G401 (cell line): ENCODE results near the gene TH. TPM values are rescaled to one million over a fixed set of nuclear protein-coding genes. Genes with fewer than 3 reads are reported as not detected.

Source experiments
- DNase-seq: peaks from one replicate; pipeline ENCODE4 v3.0.0-alpha.2; 2015; ENCODE audit warnings: low spot score
- in situ Hi-C: cut with HindIII; loops from 2 replicates; pipeline ENCODE4 v1.10.0; 2016; ENCODE audit warnings: low sequenced_read_pairs, mixed read lengths
- total RNA-seq: library from RNA; depleted of rRNA; stranded (reverse); fragments of >200 nt; shearing (Covaris generic); gene quantifications from 2 replicates; pipeline ENCODE4 v1.2.3, GENCODE V29; 2014

Gene TH
- total RNA-seq, 1 experiment from 2014 or later = not detected

GRCh38 chr11:2151500-2152257 is 19.9 kb downstream of the TH start:
- DNase-seq = peak; percentile 84
- in situ Hi-C loops = loop anchor here (5.0 kb wide), 1 partner anchor 74 kb away; no protein-coding TSS in a partner anchor

DNA sequence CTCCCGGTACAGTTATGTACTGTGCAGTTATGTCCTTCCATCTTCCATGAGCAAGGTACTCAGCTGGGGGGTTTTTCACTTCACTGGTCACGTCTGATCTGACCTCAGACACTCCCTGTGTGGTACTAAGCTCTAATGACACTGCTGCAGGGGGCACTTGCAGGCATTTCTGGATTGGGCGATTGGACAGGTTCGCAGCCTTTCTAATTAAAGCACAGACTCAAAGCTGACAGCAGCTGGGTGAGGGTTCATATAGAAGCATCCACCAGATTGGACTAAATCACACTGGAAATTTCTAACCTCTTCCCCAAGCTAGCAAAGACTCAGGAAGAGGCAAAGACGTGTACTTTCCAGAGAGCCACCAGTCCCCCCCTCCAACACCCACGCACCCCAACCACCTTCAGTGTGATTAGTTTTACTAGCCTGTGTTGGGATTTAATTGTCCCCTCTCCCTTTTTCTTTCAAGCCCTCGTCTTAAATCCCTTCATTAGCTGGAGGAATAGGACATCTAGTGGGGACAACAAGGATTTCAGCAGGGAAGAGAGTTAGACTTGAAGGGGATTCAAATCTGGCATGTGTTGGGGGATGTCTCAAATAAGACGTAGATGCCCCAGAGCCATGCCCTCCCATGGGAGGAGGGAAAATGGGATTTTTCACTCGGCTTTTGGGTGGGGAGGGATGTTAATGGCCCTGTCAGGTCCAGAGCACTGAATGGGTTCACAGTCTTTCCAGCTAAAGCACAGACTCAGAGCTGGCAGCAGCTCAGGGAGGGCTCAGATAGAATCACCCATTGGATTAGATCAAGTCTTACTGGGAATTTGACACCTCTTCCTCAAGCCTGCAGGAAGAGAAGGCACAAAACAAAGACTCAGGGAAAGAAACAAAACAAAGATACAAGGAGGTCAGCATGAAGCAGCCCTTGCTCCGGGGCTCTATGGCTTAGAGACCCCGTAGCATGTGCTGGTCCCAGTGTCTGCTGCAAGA is 21.5 kb downstream of the TH start:
- in situ Hi-C loops = loop anchor here (5.0 kb wide), 1 partner anchor 73 kb away; no protein-coding TSS in a partner anchor
- DNase-seq = peak; percentile 15

DNA sequence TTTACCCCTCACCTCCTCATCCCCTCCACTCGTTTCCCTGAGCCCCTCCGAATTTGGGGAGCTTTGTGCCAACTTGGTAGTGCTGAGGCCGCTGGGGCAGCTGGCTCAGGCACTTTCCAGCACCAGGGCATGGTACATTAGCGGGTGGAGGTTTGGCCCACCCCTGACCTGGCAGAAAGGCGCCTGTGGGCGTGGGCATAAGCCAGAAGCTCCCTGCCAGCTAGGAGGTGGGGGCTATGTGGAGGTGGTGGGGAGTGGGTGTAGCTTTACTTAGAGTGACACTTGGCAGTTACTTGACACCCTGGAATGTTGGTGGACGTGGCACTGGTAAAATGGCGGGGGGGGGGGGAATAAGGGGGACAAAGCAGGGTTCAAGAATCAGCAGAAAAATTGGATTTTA is 22.2 kb downstream of the TH start:
- in situ Hi-C loops = no loop called here
- no peak for DNase-seq

DNA sequence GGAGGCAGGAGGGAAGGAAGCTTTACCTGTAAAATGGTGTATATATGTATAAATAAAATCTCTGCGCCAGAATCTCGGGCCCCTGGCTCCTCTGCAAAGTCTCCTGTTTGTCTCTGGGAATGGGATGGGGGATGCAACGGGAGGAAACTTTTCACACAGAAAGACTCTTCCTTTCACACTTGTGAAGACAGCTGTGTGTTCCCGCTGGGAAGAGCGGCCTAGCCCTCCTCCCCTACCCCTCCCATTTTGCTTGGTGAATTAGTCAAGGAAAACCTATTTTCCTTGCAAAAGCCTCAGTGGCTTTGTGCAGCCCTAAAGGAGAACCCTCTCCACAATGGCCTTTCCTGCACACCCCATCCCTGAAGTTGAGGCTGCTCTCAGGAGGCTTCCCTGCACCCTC is 23.0 kb downstream of the TH start:
- in situ Hi-C loops = no loop called here

DNA sequence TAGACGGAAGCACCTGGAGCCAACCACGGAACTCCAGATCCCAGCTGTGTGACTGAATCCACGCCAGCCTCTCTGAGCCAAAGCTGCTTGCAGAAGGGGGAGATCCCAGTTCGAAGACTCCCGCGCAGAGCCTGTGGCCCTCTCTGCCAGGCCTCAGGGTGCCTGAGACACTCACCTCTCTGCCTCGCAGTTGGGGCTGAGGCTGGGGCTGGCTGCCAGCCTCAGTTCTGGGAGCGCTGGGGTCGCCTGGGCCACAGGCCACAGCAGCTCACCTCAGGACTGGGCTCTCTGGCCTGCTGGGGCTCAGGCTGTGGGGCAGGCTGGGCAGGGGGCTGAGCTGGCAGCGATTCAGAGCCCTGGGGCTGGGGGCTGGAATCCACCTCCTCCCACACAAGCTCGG is 24.2 kb downstream of the TH start:
- DNase-seq = no peak
- in situ Hi-C loops = no loop called here

More for the DNA sequence above, 23.0 kb downstream of the TH start:
- DNase-seq = no peak

DNA sequence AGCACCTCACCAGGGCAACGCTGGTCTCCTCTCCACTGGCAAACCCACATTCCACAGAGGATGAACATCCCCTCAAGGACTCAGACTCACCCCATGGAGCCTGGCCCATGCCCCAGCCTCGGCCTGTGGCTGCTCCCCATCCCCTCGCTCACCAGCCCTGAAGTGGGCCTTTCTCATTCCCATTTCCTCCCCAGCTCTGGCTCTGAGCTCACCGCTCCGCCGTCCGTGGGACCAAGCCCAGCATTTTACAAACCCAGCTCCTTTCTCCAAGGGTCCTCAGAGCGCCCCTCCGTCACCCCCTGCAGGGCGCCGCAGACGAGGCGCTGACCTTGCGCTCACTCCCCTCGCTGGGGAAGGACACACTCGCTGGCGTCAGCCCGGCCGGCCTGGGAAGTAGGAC is 25.6 kb downstream of the TH start:
- DNase-seq = no peak
- in situ Hi-C loops = no loop called here

DNA sequence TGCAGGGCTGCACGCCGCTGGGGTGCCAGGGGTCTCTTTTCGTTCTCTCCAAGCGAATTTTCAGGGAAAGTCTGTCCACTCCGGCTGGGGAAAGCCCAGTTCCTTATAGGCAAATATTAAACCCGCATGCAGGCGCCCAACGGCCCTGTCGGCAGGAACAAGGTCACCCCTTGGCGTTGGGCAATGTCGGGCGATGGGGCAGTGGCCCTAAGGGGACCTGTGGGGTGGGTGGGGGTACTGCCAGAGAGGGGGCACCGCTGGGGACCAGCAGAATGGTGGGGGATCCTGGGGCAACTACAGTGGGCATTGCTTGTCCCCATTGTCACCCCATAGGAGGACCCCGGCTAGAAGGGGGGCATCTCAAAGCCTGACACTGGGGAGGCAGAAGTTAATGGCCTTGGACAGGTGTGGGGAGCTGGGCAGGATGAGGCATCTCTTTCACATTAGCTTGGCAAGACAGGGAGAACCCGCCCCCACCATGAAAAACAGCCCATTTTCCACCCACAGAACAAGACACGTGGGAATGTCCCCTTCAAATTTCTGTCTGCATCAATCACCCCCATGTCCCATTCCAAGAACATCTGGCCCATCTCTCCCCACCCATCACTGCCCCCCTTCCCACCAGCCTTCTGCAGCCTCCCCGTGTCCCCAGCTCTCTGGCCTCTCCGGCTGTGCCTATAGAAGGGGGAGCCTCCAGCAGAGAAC is 26.9 kb downstream of the TH start:
- in situ Hi-C loops = no loop called here
- DNase-seq = no peak

DNA sequence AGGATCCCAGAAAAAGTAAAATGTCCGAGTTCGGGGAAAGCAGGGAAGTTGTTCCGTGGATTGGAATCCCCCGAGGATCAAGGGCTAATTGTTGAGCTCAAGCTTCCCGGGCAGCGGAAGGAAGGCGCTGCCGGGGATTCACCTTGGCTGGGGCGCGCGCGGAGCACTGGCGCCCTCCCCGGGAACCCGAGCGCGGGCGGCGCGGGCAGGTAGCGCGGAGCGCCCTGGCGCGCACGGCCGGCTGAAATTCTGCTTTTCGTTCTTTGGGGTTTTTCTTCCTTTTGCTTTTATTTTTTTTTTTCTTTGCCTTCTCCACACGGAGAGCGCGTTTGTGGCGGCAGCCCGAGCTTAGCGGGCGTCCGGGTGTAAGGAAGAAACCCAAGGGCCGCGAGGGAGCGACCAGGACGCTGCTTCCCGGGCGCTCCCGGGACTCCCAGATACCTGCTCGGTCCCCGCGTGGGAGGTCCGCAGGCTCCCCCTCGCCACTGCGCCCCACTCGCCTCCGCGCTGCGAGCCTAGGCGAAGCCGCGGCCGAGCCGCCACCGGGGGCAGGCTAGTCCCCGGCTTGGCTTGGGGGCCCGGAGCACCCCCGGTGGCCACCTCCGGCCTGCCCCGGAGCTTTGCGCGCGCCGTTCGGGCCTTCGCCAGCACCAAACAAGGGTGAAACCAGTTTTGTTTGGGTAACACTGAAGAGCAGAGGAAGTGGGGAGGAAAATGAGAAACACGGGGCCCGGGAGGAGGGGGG is 27.6 kb downstream of the TH start:
- no peak for DNase-seq
- in situ Hi-C loops = no loop called here

DNA sequence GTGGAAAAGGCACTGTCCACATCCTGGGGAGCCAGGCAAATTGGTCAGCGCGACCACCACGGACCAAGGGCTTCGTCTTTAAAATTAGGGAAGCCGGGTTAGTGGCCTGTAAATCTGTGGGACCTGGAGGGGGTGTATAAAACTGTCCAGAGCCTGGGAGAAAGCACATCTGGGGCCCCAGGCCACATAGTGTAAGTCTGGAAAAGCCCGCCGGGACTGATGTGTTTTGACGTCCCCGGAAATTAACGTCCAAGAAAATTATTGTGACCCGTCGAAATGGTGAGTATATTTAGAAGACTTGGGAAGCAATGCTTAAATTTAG is 28.2 kb downstream of the TH start:
- in situ Hi-C loops = no loop called here

DNA sequence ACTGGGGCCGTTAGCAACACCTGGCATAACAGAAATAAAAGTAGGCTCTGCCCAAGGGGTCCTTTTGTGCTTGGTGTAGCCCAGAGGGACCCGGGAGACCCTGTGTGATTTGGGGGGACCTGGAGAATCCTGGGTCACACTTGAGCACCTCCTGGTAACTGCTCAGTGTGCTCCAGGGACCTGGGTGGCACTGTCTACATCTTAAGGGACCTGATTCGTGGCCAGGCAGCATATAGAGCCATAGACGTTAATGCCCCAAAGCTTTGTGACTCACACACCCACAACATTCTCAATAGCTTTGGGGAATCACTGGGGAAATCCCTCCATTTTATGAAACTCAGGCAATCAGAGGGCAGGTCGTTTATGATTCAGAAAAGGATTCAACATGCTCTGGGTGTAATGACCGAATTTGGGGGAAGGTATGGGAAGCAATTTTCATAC is 28.8 kb downstream of the TH start:
- in situ Hi-C loops = no loop called here
- DNase-seq = no peak

More for the DNA sequence above, 28.2 kb downstream of the TH start:
- no peak for DNase-seq

DNA sequence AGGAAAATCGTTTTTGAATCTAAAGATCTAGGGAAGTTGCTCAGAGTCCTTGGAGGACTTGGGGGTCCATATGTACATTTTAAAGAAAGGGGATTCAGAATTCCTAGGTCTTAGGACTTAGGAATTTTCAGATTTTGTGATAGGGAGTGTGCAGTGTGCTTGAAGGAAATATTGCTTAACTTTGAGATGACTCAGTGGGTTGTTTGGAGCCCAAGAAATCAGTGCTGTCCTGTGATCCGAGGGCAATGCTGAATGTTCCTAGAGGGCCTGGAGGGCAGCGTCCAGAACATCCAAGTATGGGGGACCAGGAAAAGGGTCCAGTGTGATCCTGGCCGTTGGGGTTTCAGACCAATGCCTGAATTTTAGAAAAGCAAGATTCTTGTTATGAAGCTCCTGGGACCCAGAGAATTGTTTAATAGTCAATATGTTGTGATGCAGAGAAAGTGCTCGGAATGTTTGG is 29.3 kb downstream of the TH start:
- in situ Hi-C loops = no loop called here

DNA sequence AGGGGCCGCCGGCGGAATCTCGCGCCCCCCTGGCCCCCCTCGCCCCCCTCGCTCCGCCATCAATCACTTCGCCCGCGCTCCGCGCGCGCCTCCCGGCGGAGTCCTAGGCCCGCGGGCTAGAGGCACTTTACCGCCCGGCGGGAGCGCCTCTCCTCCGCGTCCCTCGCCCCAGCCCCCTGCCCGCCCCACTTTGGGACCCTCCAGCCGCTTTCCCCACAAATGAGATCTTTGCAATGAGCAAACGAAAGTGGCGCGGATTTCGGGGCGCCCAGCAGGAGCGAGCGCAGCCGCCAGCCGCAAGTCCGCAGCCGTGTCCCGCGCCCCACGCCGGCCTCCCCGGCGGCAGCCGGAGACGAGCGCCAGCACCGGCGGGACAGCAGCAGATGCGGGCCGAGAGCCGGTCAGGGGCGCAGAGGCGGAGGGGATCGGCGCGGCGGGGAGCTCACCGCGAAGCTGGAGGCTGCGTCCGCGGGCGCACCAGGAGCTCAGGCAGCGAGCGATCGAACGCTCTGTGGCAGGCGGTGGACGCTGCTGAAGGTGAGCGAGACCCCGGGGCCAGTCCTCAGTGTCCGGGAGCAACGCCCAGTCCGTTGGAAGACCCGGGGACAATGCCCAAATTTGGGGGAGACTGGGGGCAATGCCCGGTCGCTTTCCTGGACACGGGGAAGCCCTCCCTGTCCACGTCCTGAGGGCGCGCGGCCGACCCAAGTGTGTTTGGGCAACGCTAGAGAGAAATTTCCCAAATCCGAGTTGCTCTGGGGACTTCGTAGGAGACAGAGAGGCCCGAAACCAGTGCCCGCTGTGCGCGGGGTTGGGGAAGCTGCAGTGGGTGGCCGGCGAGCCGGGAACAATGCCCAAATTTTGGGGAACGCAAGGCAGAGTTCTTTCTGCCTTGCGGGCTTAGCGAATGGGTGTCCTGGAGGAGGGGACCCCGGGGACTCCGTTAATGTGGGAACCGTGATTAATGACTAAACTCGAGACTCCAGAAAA is 30.9 kb downstream of the TH start:
- DNase-seq = no peak
- in situ Hi-C loops = no loop called here

More for the DNA sequence above, 29.3 kb downstream of the TH start:
- no peak for DNase-seq

GRCh38 chr11:2139621-2140337 is 31.8 kb downstream of the TH start:
- in situ Hi-C loops = no loop called here
- no peak for DNase-seq

DNA sequence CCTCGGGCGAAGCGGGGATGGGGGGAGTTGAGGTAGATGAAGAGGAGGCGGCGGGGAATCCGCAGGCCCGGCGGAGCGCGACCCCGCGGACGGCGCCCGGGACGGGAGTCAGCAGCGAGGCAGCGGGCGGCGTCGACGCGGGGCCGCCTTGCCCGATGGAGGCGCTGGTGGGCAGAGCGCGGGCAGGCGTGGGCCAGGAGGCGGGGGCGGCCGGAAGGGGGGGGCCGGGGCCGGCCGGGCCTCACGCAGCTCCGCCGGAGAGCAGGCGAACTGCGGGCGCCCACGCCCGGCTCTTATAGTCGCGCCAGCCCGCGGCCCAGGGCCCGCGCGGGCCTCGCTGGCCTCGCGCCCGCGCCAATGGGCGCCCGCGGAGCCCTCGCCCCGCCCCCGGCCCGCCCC is 32.5 kb downstream of the TH start, which contains the start of gene IGF2:
Gene IGF2, minus strand, starts transcription at position 267 of the 399 bp plus-strand sequence. CDS start 3,866 bp downstream, outside the sequence.
- DNase-seq = no peak
- in situ Hi-C loops = no loop called here

GRCh38 chr11:2138431-2139122 is 33.0 kb downstream of the TH start:
- in situ Hi-C loops = no loop called here
- DNase-seq = no peak

DNA sequence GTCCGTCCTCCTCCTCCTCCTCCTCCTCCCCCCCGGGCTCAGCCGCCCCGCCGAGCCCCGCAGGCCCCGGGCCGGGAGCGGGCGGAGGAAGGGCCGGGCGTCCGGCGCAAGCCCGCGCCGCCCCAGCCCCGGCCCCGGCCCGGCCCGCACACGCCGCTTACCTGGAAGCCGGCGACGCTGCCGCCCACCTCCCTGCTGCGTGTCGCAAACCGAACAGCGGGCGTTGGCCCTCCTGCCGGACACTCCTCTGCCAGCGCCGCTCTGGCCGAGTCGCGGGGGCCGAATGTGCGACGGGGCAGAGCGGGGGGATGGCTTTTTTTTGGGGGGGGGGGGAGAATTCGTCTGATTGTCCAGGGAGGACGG is 33.6 kb downstream of the TH start:
- no peak for DNase-seq
- in situ Hi-C loops = no loop called here
